Epithelial cell of esophagus (primary cell): ENCODE results near the gene CSNK1G1.
"Not testable (repeated sequence)": the region's sequence is repeated elsewhere in the genome, so short reads cannot be mapped to it uniquely, and the experiment has no call there.

Experiments used
- DNase-seq: peaks from one replicate; pipeline ENCODE4 v3.0.0; 2010; ENCODE audit warnings: low read depth
- H3K4me3 ChIP-seq: 2 replicates; pipeline ENCODE4 v1.5.1; 2011; ENCODE audit warnings: mild to moderate bottlenecking, low read length, control low read depth
- TF ChIP-seq, protein P1 (sequence below): IDR thresholded peaks from 2 replicates; pipeline ENCODE4 v1.5.1; 2011; ENCODE audit warnings: low read depth, mild to moderate bottlenecking, low read length, control low read depth, inconsistent platforms; ENCODE audit not compliant: insufficient read depth; ENCODE audit errors: missing control alignments

Gene CSNK1G1

DNA sequence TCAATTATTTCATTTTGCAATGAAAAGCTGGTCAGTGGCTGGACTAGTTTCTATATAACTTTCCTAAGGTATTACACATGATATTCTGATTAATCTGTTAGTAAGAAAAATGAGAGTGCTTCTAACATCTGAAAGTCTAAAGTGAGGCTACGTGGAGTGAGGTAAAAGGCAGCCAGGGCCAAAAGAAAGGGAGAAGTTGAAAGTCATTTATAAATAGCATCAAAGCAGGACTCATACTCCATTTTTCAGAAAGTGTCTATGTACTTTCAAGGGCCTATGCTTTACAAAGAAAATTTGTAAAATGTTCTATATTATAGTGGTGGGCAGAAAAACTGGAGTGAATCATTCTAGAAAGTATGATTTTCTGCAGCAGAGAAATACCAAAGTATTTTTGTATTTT lies 80.0 kb downstream of the CSNK1G1 start:
- H3K4me3 ChIP-seq, result no peak overlapping the region
- TF ChIP-seq, protein P1, sequence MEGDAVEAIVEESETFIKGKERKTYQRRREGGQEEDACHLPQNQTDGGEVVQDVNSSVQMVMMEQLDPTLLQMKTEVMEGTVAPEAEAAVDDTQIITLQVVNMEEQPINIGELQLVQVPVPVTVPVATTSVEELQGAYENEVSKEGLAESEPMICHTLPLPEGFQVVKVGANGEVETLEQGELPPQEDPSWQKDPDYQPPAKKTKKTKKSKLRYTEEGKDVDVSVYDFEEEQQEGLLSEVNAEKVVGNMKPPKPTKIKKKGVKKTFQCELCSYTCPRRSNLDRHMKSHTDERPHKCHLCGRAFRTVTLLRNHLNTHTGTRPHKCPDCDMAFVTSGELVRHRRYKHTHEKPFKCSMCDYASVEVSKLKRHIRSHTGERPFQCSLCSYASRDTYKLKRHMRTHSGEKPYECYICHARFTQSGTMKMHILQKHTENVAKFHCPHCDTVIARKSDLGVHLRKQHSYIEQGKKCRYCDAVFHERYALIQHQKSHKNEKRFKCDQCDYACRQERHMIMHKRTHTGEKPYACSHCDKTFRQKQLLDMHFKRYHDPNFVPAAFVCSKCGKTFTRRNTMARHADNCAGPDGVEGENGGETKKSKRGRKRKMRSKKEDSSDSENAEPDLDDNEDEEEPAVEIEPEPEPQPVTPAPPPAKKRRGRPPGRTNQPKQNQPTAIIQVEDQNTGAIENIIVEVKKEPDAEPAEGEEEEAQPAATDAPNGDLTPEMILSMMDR, result no peak
- no peak for DNase-seq

DNA sequence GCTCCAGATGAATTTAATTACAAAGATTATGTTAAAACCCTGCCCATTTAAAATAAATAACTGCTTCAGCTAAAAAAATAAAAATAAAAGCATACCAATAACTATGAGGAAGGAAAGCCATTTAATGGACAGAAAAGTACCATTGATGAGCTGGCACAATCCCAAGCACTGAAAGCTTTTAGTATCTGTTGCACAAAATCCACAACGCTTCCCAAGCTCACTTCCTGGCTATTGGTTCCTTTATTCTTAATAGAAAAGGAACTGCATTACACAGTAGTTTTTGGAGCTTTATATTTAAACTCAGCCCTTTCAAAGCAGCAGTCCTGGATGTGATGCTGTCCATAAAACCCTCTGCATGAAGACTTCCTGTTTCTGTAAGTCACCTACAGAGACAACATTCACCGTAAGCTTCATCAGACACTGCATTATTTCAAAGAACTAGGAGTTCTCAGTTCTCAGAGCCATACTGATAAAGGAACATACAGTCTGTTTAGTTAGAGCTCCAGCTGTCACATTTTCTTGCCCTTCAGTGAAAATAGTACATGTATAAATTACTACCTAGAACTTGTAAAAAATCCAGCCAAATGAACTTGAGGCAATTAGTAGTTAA lies 81.5 kb downstream of the CSNK1G1 start:
- TF ChIP-seq, protein P1, result no peak

DNA sequence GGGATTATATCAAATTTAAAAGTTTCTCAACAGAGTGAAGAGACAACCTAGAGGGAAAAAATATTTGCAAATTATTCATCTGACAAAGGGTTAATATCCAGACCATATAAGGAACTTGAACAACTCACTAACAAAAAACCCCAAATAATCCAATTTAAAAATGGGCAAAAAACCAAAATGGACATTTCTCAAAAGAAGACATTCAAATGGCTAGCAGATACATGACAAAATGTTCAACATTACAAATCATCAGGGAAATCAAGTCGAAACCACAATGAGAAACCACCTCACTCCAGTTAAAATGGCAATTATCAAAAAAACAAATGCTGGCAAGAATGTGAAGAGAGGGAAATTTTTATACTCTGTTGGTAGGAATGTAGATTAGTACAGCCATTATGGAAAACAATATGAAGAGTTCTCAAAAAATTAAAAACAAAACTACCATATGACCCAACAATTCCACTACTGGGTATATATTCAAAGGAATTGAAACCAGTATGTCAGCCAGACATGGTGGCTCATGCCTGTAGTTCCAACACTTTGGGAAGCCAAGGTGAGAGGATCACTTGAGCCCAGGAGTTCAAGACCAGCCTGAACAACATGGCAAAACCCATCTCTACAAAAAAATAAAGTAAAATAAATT lies 88.5 kb downstream of the CSNK1G1 start:
- TF ChIP-seq, protein P1, result no peak
- no peak for DNase-seq
- no peak overlapping the region for H3K4me3 ChIP-seq

More for the DNA sequence above, 81.5 kb downstream of the CSNK1G1 start:
- no peak overlapping the region for H3K4me3 ChIP-seq
- DNase-seq, result no peak

DNA sequence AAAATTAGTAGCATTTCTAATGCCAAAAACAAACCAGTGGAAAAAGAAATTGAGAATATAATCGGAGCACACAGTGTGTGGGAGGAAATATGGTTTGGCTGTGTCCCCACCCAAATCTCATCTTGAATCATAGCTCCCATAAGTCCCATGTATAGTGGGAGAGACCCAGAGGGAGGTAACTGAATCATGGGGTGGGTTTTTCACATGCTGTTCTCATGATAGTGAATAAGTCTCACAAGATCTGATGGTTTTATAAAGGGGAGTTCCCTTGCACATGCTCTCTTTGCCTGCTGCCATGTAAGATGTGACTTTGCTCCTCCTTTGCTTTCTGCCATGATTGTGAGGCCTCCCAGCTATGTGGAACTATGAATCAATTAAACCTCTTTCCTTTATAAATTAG lies 90.8 kb downstream of the CSNK1G1 start:
- not testable (repeated sequence) for H3K4me3 ChIP-seq, DNase-seq

DNA sequence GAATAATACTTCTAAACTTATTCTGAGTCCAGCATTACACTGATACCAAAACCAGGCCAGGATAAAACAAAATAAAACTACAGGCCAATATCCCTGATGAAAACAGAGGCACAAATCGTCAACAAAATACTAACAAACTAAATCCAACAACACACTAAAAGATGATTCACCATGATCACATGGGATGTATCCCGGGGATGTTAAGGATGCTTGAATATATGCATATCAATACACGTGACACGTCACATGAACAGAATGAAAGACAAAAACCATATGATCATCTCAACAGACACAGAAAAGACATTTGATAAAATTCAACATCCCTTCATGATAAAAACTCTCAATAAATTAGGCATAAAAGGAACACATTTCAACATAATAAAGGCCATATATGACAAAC lies 91.5 kb downstream of the CSNK1G1 start:
- DNase-seq, result no peak
- H3K4me3 ChIP-seq, result no peak overlapping the region
- TF ChIP-seq, protein P1, result no peak

DNA sequence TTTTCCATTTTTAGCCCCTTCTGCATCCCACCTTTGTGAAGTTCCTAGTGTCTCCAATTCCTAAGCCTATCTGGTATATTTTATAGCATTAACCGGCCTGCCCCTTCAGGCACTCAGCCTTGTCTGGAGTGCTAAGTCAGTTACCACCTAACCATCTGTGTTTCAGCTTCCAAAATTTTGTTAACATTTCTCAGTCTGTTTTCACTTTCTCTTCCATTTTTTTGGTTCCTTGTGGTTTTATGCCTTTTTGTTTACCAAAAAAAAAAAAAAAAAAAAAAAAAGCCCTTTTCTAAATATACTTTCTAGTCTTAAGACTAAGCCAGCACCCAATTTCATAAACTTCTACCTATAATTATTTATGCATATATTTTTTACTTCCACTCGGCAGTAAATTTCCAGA lies 92.4 kb downstream of the CSNK1G1 start:
- TF ChIP-seq, protein P1, result no peak
- no peak overlapping the region for H3K4me3 ChIP-seq
- DNase-seq, result no peak

DNA sequence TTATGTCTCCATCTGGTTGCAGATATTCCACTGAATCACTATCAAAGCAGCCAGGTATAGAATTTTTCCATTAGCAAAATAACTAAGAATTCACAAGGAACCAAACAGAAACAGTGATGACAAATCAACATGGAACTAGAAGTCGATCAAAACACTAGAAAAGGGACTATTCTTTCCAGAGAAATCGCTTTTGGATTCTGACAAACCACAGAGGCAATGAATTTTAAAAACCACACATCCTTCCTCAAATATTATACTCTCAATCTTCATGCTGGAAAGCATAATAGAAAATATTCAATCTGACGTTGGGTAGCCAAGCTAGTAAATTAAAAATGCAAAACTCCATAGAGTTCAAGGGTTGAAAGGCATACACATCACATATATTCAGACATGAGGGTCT lies 99.9 kb downstream of the CSNK1G1 start:
- no peak for DNase-seq
- TF ChIP-seq, protein P1, result no peak

More for the DNA sequence above, 99.9 kb downstream of the CSNK1G1 start:
- H3K4me3 ChIP-seq, result no peak overlapping the region
